GM13976 (cell line): Measurements from ENCODE around the gene RAMP3.

ENCODE experiments used
- DNase-seq: peaks from one replicate; pipeline ENCODE4 v3.0.0; 2012; ENCODE audit warnings: low spot score
- in situ Hi-C: fragments of 300-500 bp; cut with MboI; formaldehyde crosslinking; loops from one replicate; pipeline ENCODE4 v1.12.0; 2022; ENCODE audit warnings: low sequenced_read_pairs, mixed read lengths, inconsistent platforms; ENCODE audit not compliant: unreplicated experiment
- TF ChIP-seq, protein P1 (sequence below): IDR thresholded peaks from 2 replicates; pipeline ENCODE4 v1.5.1; 2012; ENCODE audit warnings: borderline replicate concordance, mild to moderate bottlenecking; ENCODE audit not compliant: insufficient read depth; ENCODE audit errors: extremely low read depth, missing control alignments, control extremely low read depth

Gene RAMP3

DNA sequence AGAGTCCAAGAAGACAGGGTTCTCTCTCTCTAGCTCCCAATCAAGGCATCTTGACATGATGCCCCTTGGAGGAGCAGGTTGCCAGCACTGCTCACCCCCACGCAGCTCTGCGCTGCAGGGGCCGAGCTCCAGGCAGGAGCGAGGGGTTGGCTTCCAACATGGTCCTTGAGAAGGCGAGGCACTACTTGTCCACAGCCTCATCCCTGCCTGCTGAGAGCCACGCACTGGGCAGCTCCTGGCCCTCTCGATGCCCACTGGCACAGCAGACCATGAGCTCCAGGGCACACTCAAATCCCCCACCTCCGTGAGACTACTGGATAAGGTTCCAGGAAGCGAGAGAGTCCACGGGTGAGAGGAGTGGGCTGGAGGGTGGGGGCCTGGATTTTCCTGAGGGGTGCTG is 31.1 kb downstream of the RAMP3 start:
- TF ChIP-seq, protein P1, sequence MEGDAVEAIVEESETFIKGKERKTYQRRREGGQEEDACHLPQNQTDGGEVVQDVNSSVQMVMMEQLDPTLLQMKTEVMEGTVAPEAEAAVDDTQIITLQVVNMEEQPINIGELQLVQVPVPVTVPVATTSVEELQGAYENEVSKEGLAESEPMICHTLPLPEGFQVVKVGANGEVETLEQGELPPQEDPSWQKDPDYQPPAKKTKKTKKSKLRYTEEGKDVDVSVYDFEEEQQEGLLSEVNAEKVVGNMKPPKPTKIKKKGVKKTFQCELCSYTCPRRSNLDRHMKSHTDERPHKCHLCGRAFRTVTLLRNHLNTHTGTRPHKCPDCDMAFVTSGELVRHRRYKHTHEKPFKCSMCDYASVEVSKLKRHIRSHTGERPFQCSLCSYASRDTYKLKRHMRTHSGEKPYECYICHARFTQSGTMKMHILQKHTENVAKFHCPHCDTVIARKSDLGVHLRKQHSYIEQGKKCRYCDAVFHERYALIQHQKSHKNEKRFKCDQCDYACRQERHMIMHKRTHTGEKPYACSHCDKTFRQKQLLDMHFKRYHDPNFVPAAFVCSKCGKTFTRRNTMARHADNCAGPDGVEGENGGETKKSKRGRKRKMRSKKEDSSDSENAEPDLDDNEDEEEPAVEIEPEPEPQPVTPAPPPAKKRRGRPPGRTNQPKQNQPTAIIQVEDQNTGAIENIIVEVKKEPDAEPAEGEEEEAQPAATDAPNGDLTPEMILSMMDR = no peak
- DNase-seq = no peak
- in situ Hi-C loops = no loop called here

DNA sequence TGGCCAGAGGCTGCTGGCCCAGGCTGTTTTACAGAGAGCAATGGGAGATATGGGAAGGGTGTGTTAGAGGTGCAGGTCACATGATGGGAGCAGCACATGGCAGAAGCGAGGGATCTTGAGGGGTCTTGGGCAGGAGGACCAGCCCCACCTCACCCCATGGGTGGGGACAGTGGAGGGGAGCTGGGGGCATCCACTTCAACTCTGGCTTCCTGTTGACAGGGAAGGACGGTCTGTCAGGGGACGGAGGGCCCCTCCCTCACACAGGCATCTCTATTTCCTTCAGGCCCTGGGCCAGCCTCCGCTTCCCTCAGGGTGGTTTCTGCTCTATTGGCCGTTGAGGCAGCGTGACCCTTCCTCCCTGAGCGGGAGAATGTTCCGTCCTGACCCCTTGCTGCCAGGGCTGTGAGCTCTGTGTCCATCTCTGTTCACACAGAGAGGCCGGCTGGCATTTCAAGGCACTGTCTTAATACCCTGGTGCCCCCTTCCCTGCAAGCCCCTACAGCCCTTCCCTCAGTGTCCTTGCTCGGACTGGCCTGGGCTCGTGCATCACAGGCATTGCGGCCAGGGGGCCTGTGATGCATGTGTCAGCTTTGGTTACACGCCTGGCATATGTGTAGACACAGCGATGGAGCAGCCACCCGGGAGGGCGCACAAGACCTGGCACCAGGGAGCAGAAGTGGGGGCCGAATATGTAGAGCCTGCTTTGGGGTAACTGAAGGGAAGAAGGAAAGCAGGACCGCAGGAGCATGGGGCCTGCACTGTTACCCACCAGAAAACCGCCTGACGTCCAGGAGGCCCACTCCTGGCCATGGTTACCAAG is 31.8 kb downstream of the RAMP3 start:
- in situ Hi-C loops = no loop called here
- TF ChIP-seq, protein P1 = no peak

DNA sequence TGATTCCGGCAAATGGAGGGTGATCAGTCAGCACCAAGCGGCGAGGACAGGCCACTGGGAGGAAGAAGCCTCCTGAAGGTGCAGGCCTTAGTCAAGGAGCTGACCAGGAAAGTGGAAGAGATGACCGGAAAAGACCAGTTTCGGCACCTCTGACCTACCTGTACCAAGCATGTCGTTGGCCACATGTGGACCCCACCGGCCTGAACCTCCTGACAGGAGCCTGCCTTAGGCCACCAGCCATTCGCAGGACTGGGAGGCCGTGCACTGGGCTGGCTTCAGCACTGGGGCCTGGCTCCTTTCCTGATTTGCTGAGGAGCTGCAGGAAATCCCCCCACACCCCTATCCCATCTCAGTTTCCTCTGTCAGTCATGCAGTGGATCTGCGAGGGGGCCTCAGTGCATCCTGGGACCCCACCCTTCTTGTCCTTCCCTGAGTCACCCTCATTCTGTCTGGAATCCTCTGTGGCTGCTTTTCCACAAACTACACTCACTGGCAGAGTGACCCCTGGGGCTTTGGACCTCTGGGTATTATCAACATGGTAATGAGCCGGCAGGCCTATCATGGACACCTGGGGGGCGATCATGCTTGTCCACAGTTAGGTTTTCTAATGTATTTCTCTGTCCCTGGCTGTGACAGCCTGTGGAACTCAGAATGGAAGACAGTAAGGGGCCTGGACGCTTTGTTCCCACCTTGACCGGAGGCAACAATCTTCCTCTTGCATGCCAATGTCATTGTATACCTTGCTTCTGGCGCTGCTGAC is 33.0 kb downstream of the RAMP3 start:
- in situ Hi-C loops = no loop called here

More for the DNA sequence above, 31.8 kb downstream of the RAMP3 start:
- DNase-seq = no peak

DNA sequence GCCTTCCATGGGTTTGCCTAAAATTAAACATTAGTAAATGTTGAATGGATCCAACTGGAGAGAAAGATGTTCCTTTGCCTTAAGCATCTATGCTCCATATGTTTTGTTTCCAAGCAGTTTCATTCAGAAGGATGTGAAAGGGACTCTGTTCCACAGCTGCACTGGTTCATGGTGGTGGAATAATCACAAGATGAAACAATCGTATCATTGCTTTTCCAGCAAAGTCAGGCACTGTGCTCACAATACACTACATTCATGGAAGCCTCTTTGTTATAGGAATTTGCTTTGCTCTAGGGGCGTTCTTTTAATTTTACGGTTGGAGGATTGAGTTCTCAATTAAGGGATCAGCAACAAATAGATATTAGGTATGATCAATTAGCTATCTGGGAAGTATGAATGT is 33.8 kb downstream of the RAMP3 start:
- TF ChIP-seq, protein P1 = no peak
- in situ Hi-C loops = no loop called here
- no peak for DNase-seq

More for the DNA sequence above, 33.0 kb downstream of the RAMP3 start:
- no peak for DNase-seq
- TF ChIP-seq, protein P1 = no peak

DNA sequence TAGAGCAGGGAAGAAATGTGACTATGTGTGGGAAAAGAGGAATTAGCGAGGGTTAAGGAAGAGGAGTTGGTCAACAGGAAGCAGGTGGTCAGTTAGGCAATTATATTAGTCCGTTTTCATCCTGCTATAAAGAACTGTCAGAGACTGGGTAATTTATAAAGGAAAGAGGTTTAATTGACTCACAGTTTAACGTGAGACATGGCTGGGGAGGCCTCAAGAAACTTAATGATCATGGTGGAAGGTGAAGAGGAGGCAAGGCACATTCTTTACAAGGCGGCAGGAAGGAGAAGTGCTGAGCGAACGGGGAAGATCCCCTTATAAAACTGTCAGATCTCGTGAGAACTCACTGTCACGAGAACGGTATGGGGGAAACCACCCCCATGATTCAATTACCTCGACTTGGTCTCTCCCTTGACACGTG is 35.0 kb downstream of the RAMP3 start:
- DNase-seq = no peak
- in situ Hi-C loops = no loop called here
- TF ChIP-seq, protein P1 = no peak

DNA sequence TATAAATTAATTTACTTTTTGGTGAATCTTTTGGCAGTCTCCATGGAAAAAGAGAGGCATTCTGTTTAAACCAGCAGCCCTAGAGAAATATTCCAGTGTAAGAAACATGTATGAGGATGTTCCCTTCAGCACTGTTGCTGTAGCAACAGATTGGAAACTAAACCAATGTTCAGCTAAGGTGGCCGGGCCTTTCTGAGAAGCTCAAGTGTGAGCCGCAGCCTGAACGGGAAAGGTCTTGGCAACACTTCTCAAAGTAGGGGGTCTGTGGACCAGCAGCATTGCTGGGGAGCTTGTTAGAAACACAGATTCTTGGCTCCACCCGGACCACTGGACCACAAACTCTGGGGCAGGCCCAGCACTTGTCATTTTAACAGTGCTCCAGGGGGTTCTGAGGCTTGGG is 36.2 kb downstream of the RAMP3 start:
- DNase-seq = no peak
- TF ChIP-seq, protein P1 = no peak
- in situ Hi-C loops = no loop called here
